Keratinocyte (primary cell): Measurements from ENCODE around the gene PTPRN2. TPM values are rescaled to one million over a fixed set of nuclear protein-coding genes. Genes with fewer than 3 reads are reported as not detected.

Experiments
- DNase-seq: peaks from one replicate; pipeline ENCODE4 v3.0.0-alpha.2; 2011; ENCODE audit warnings: low read depth, missing footprints, low spot score
- FAIRE-seq: peaks from 2 replicates; lab custom pipeline; 2011; peaks lifted over from hg19 to GRCh38; lab: Jason Lieb, UNC
- H2AFZ ChIP-seq: 2 replicates; pipeline ENCODE4 v1.6.0; 2012; ENCODE audit warnings: low read length, control low read depth, inconsistent platforms; ENCODE audit not compliant: control insufficient read depth
- H3K27ac ChIP-seq: 2 replicates; pipeline ENCODE4 v1.5.1; 2011; ENCODE audit warnings: low read length; ENCODE audit not compliant: control insufficient read depth, insufficient read depth
- H3K27me3 ChIP-seq: 3 replicates; pipeline ENCODE4 v1.6.0; 2011; ENCODE audit warnings: low read length; ENCODE audit not compliant: control insufficient read depth, insufficient read depth; ENCODE audit errors: extremely low read depth
- H3K36me3 ChIP-seq, 2 experiments: 2 replicates in 1 of 2; 3 replicates in 1 of 2; pipeline ENCODE4 v1.5.1; 2011; ENCODE audit warnings: low read length in 2 of 2, mild to moderate bottlenecking in 1 of 2; ENCODE audit not compliant: control insufficient read depth in 2 of 2, insufficient read depth in 2 of 2; ENCODE audit errors: extremely low read depth in 1 of 2
- H3K4me1 ChIP-seq: 3 replicates; pipeline ENCODE4 v1.5.1; 2011; ENCODE audit warnings: low read length; ENCODE audit not compliant: control insufficient read depth, insufficient read depth; ENCODE audit errors: extremely low read depth
- H3K4me2 ChIP-seq: 3 replicates; pipeline ENCODE4 v1.6.0; 2011; ENCODE audit warnings: low read depth, low read length; ENCODE audit not compliant: control insufficient read depth, insufficient read depth; ENCODE audit errors: extremely low read depth
- H3K4me3 ChIP-seq, 3 experiments: fragments of 200-600 bp in 1 of 3; sonication (generic) in 1 of 3; 2 replicates in 2 of 3; 3 replicates in 1 of 3; pipeline ENCODE4 v1.5.1; 2011 to 2016; ENCODE audit warnings: low read length in 3 of 3, mild to moderate bottlenecking in 3 of 3, control low read depth in 2 of 3, inconsistent platforms in 1 of 3, low read depth in 1 of 3, mixed read lengths in 1 of 3, mixed run types in 1 of 3, moderate library complexity in 1 of 3; ENCODE audit not compliant: control insufficient read depth in 2 of 3, insufficient read depth in 2 of 3; ENCODE audit errors: extremely low read depth in 1 of 3
- H3K79me2 ChIP-seq: 2 replicates; pipeline ENCODE4 v1.6.0; 2012; ENCODE audit warnings: low read length; ENCODE audit not compliant: control insufficient read depth, insufficient read depth
- H3K9ac ChIP-seq: 3 replicates; pipeline ENCODE4 v1.6.0; 2011; ENCODE audit warnings: low read length; ENCODE audit not compliant: control insufficient read depth, insufficient read depth; ENCODE audit errors: extremely low read depth
- H3K9me1 ChIP-seq: 3 replicates; pipeline ENCODE4 v1.6.0; 2011; ENCODE audit warnings: low read length; ENCODE audit not compliant: control insufficient read depth, insufficient read depth; ENCODE audit errors: extremely low read depth
- H3K9me3 ChIP-seq: 2 replicates; pipeline ENCODE4 v1.5.1; 2012; ENCODE audit warnings: low read depth, low read length; ENCODE audit not compliant: control insufficient read depth
- H4K20me1 ChIP-seq: 3 replicates; pipeline ENCODE4 v1.6.0; 2011; ENCODE audit warnings: low read length; ENCODE audit not compliant: control insufficient read depth, insufficient read depth; ENCODE audit errors: extremely low read depth
- CTCF ChIP-seq, 3 experiments: IDR thresholded peaks in 1 of 3; conservative IDR thresholded peaks in 1 of 3; optimal IDR thresholded peaks in 1 of 3; 2 replicates in 2 of 3; 3 replicates in 1 of 3; pipeline versions ENCODE3 to v1.5.1; 2011; ENCODE audit warnings: low read length in 3 of 3, mild to moderate bottlenecking in 3 of 3, moderate library complexity in 2 of 3, control low read depth in 1 of 3, inconsistent platforms in 1 of 3; ENCODE audit not compliant: insufficient read depth in 2 of 3; ENCODE audit errors: extremely low read depth in 1 of 3
- EZH2 ChIP-seq: IDR thresholded peaks from one replicate; pipeline ENCODE4 v1.6.1; 2012; ENCODE audit warnings: inconsistent platforms, mild to moderate bottlenecking, low read length, moderate library complexity
- dilution Hi-C: fragments of 300-500 bp; cut with MboI; formaldehyde crosslinking; loops from one replicate; pipeline ENCODE4 v1.7.0; 2020; ENCODE audit warnings: low sequenced_read_pairs; ENCODE audit not compliant: extremely low pct_ligation_motif_present
- polyA plus RNA-seq, 5 experiments: library from polyadenylated mRNA; depleted of rRNA in 3 of 5; stranded (reverse) in 3 of 5; stranded (forward) in 1 of 5; unstranded in 1 of 5; fragments of >200 nt; gene quantifications; 1 replicate in 1 of 5; 2 replicates in 3 of 5; 3 replicates in 1 of 5; pipeline versions ENCODE4 v1.2.1 to v1.2.3, GENCODE V29; 2011 to 2012; ENCODE audit warnings: missing spikeins in 2 of 5, low read depth in 1 of 5, low replicate concordance in 1 of 5

Gene PTPRN2
- polyA plus RNA-seq, 1 donor (not counting 4 experiments of a cell fraction or from before 2014, with no cell fraction given): not detected

- DNase-seq (no peak), FAIRE-seq (no peak)
- no peaks in the 10 kb centered on the region for H3K4me1 ChIP-seq
- no peak overlapping the region for H3K4me2 ChIP-seq
- H3K27me3 ChIP-seq: no peaks in the 10 kb centered on the region
- dilution Hi-C loops: no loop called here
- H3K27ac ChIP-seq: no peak overlapping the region
- H3K4me3 ChIP-seq: no peak overlapping the region
- no peaks in the 10 kb centered on the region for H3K9me1 ChIP-seq
- no peaks in the 10 kb centered on the region for H4K20me1 ChIP-seq
- TF ChIP-seq EZH2 (no peak), CTCF (optimal IDR thresholded peaks at IDR 0.05 in 1 of 3, IDR thresholded peaks at IDR 0.05 in 1 of 3, conservative IDR thresholded peaks at IDR 0.05 in 1 of 3; ENCODE audit: extremely low read depth in 1 of 3, insufficient read depth in 2 of 3, low read length in 3 of 3) (no peak)
- H3K36me3 ChIP-seq: no peaks in the 10 kb centered on the region
- no peaks in the 10 kb centered on the region for H3K9me3 ChIP-seq
- no peaks in the 10 kb centered on the region for H3K79me2 ChIP-seq
- H3K9ac ChIP-seq: no peak overlapping the region
- no peak overlapping the region for H2AFZ ChIP-seq
These were observed 883.3 kb downstream of the PTPRN2 start for GRCh38 chr7:157704365-157704764.

DNA sequence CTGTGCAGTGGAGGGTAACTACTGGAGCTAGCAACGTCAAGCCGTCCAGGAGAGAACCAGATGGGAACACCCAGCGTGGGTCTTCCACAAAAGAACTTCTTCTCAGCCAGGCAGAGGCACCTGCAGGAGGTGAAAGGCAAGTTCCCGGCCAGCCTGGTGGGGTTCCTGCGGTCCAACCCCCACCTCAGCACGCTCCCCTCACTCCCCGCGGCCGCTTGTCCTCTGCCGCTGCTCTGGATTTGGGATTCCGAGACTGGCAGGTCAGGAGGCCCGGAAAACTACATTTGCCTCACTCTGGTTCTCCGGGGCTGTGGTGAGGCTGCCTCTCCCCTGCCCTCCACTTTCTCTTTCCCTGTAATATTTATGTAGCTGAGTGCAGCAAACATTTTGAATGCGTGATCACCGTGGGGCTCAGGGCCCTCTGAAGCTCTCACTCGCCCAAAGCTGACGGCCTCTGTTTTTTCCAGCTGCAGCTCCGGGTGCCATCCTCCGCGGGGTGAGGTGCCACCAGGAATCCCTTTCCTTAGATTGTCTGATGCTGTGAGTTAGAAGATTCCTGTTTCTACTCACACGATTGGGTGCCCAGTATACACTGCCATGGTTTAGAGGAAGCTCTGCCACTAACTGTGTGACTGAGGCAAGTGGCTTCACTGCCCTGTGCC is 884.0 kb downstream of the PTPRN2 start:
- no peaks in the 10 kb centered on the region for H4K20me1 ChIP-seq
- H3K4me3 ChIP-seq: no peak overlapping the region
- H3K36me3 ChIP-seq: no peaks in the 10 kb centered on the region
- no peak overlapping the region for H2AFZ ChIP-seq
- no peaks in the 10 kb centered on the region for H3K9me3 ChIP-seq
- no peaks in the 10 kb centered on the region for H3K4me1 ChIP-seq
- H3K79me2 ChIP-seq: no peaks in the 10 kb centered on the region
- no peak overlapping the region for H3K4me2 ChIP-seq
- FAIRE-seq: no peak
- H3K9me1 ChIP-seq: no peaks in the 10 kb centered on the region
- H3K27me3 ChIP-seq: no peaks in the 10 kb centered on the region
- H3K9ac ChIP-seq: no peak overlapping the region
- DNase-seq: no peak
- no peak overlapping the region for H3K27ac ChIP-seq
- TF ChIP-seq EZH2: no peak
- no peak for TF ChIP-seq CTCF (optimal IDR thresholded peaks at IDR 0.05 in 1 of 3, IDR thresholded peaks at IDR 0.05 in 1 of 3, conservative IDR thresholded peaks at IDR 0.05 in 1 of 3; ENCODE audit: extremely low read depth in 1 of 3, insufficient read depth in 2 of 3, low read length in 3 of 3)
- dilution Hi-C loops: no loop called here
